NCI-H2107 (cell line): ENCODE data around the gene TEAD2.
A peak's percentile ranks its signal among the peaks of the same experiment; 100 is the strongest.

Source experiments
- DNase-seq: peaks from one replicate; lab custom pipeline; 2025; lab: John Stamatoyannopoulos, UW

TEAD2 gene

GRCh38 chr19:49362048-49362928 is at the start of gene TEAD2:
TSS of gene TEAD2 (minus strand) at chr19:49362416. CDS start at chr19:49360075, 2,341 bp downstream.
- no peak for DNase-seq

- no peak for DNase-seq
Observed at GRCh38 chr19:49411681-49412326, 49.6 kb upstream of the TEAD2 start.

- no peak for DNase-seq
Observed at GRCh38 chr19:49409441-49410029, 47.3 kb upstream of the TEAD2 start.

GRCh38 chr19:49408816-49409440 is 46.7 kb upstream of the TEAD2 start:
- DNase-seq: no peak

GRCh38 chr19:49407482-49408015 is 45.3 kb upstream of the TEAD2 start:
- no peak for DNase-seq

- no peak for DNase-seq
Observed at GRCh38 chr19:49407079-49407478, 44.9 kb upstream of the TEAD2 start.

GRCh38 chr19:49403404-49404187 is 41.4 kb upstream of the TEAD2 start:
- peak; percentile 85 for DNase-seq

- no peak for DNase-seq
Observed at GRCh38 chr19:49400029-49400428, 37.8 kb upstream of the TEAD2 start.

GRCh38 chr19:49398931-49399330 is 36.7 kb upstream of the TEAD2 start:
- DNase-seq: no peak

- no peak for DNase-seq
Observed at GRCh38 chr19:49398001-49398615, 35.9 kb upstream of the TEAD2 start.

- no peak for DNase-seq
Observed at GRCh38 chr19:49396738-49397505, 34.7 kb upstream of the TEAD2 start.

GRCh38 chr19:49395581-49396407 is 33.6 kb upstream of the TEAD2 start:
- DNase-seq: no peak

GRCh38 chr19:49393881-49394280 is 31.7 kb upstream of the TEAD2 start:
- DNase-seq: no peak

GRCh38 chr19:49391581-49392399 is 29.6 kb upstream of the TEAD2 start:
- DNase-seq: peak; percentile 67

GRCh38 chr19:49390929-49391359 is 28.7 kb upstream of the TEAD2 start:
- DNase-seq: no peak

GRCh38 chr19:49390131-49390928 is 28.1 kb upstream of the TEAD2 start:
- DNase-seq: no peak

GRCh38 chr19:49389406-49389805 is 27.2 kb upstream of the TEAD2 start:
- no peak for DNase-seq
